Measurements from ENCODE around the gene CCDC148.
"Not testable (repeated sequence)": the region's sequence is repeated elsewhere in the genome, so short reads cannot be mapped to it uniquely, and the experiment has no call there.

- not testable (repeated sequence) for TF ChIP-seq CTCF (IDR thresholded peaks at IDR 0.05); EZH2 (IDR thresholded peaks at IDR 0.05; ENCODE audit: borderline replicate concordance, insufficient read depth, low read depth, low read length, poor library complexity, severe bottlenecking)
Observed at GRCh38 chr2:158351466-158351816, 105.1 kb downstream of the CCDC148 start.
